ENCODE measurements around the gene PNPLA2.

Gene PNPLA2

GRCh38 chr11:818396-819128 is at the start of gene PNPLA2:
TSS of gene PNPLA2 (plus strand) at chr11:818914. CDS start at chr11:819719, 805 bp downstream.
- Histone ChIP-seq H3K4me3 (ENCODE audit: low read length) (peak within 1 kb of the TSS; percentile 94), H3K4me1 (ENCODE audit: control insufficient read depth, insufficient read depth, low read length) (peaks cover 36% of the 10 kb centered on the region), H3K9me3 (ENCODE audit: control insufficient read depth, low read length) (no peaks in the 10 kb centered on the region), H3K9ac (ENCODE audit: low read length) (peak within 1 kb of the TSS; percentile 99), H3K36me3 (ENCODE audit: control insufficient read depth, insufficient read depth, low read length, severe bottlenecking) (peaks cover 40% of the 10 kb centered on the region), H3K27me3 (replicated peaks; ENCODE audit: control insufficient read depth, insufficient read depth, low read length) (no peaks in the 10 kb centered on the region)
- DNase-seq (ENCODE audit: low read depth): peak; percentile 72

GRCh38 chr11:769887-770641 is 48.6 kb upstream of the PNPLA2 start:
- no peaks in the 10 kb centered on the region for H3K27me3 ChIP-seq (replicated peaks; ENCODE audit: control insufficient read depth, insufficient read depth, low read length)

GRCh38 chr11:770642-771616 is 47.8 kb upstream of the PNPLA2 start:
- no peak for DNase-seq (ENCODE audit: low read depth)
- Histone ChIP-seq H3K27me3 (replicated peaks; ENCODE audit: control insufficient read depth, insufficient read depth, low read length) (no peaks in the 10 kb centered on the region), H3K4me1 (ENCODE audit: control insufficient read depth, insufficient read depth, low read length) (peaks cover 25% of the 10 kb centered on the region), H3K36me3 (ENCODE audit: control insufficient read depth, insufficient read depth, low read length, severe bottlenecking) (peaks cover 68% of the 10 kb centered on the region), H3K9me3 (ENCODE audit: control insufficient read depth, low read length) (no peaks in the 10 kb centered on the region), H3K9ac (ENCODE audit: low read length) (no peak overlapping the region), H3K4me3 (ENCODE audit: low read length) (no peak overlapping the region)

More at GRCh38 chr11:769887-770641, 48.6 kb upstream of the PNPLA2 start:
- no peaks in the 10 kb centered on the region for H3K9me3 ChIP-seq (ENCODE audit: control insufficient read depth, low read length)
- H3K36me3 ChIP-seq (ENCODE audit: control insufficient read depth, insufficient read depth, low read length, severe bottlenecking): peaks cover 75% of the 10 kb centered on the region
- no peak overlapping the region for H3K4me3 ChIP-seq (ENCODE audit: low read length)
- peaks cover 18% of the 10 kb centered on the region for H3K4me1 ChIP-seq (ENCODE audit: control insufficient read depth, insufficient read depth, low read length)
- H3K9ac ChIP-seq (ENCODE audit: low read length): no peak overlapping the region
- DNase-seq (ENCODE audit: low read depth): no peak

- no peak overlapping the region for H3K9ac ChIP-seq (ENCODE audit: low read length)
- DNase-seq (ENCODE audit: low read depth): no peak
- H3K27me3 ChIP-seq (replicated peaks; ENCODE audit: control insufficient read depth, insufficient read depth, low read length): no peaks in the 10 kb centered on the region
- H3K4me3 ChIP-seq (ENCODE audit: low read length): no peak overlapping the region
- peaks cover 60% of the 10 kb centered on the region for H3K36me3 ChIP-seq (ENCODE audit: control insufficient read depth, insufficient read depth, low read length, severe bottlenecking)
- peaks cover 17% of the 10 kb centered on the region for H3K4me1 ChIP-seq (ENCODE audit: control insufficient read depth, insufficient read depth, low read length)
- no peaks in the 10 kb centered on the region for H3K9me3 ChIP-seq (ENCODE audit: control insufficient read depth, low read length)
Observed at GRCh38 chr11:771617-772204, 47.0 kb upstream of the PNPLA2 start.

- no peaks in the 10 kb centered on the region for H3K9me3 ChIP-seq (ENCODE audit: control insufficient read depth, low read length)
- DNase-seq (ENCODE audit: low read depth): no peak
- H3K27me3 ChIP-seq (replicated peaks; ENCODE audit: control insufficient read depth, insufficient read depth, low read length): no peaks in the 10 kb centered on the region
- H3K4me3 ChIP-seq (ENCODE audit: low read length): no peak overlapping the region
- H3K36me3 ChIP-seq (ENCODE audit: control insufficient read depth, insufficient read depth, low read length, severe bottlenecking): peaks cover 50% of the 10 kb centered on the region
- H3K9ac ChIP-seq (ENCODE audit: low read length): no peak overlapping the region
- H3K4me1 ChIP-seq (ENCODE audit: control insufficient read depth, insufficient read depth, low read length): peaks cover 11% of the 10 kb centered on the region
Observed at GRCh38 chr11:772429-773390, 46.0 kb upstream of the PNPLA2 start.

- no peak for DNase-seq (ENCODE audit: low read depth)
- H3K4me1 ChIP-seq (ENCODE audit: control insufficient read depth, insufficient read depth, low read length): peaks cover 16% of the 10 kb centered on the region
- no peaks in the 10 kb centered on the region for H3K9me3 ChIP-seq (ENCODE audit: control insufficient read depth, low read length)
- peak overlapping the region; percentile 45 for H3K9ac ChIP-seq (ENCODE audit: low read length)
- H3K4me3 ChIP-seq (ENCODE audit: low read length): no peak overlapping the region
- H3K36me3 ChIP-seq (ENCODE audit: control insufficient read depth, insufficient read depth, low read length, severe bottlenecking): peaks cover 47% of the 10 kb centered on the region
- no peaks in the 10 kb centered on the region for H3K27me3 ChIP-seq (replicated peaks; ENCODE audit: control insufficient read depth, insufficient read depth, low read length)
Observed at GRCh38 chr11:773425-773824, 45.3 kb upstream of the PNPLA2 start.

- peaks cover 18% of the 10 kb centered on the region for H3K4me1 ChIP-seq (ENCODE audit: control insufficient read depth, insufficient read depth, low read length)
- no peaks in the 10 kb centered on the region for H3K9me3 ChIP-seq (ENCODE audit: control insufficient read depth, low read length)
- no peaks in the 10 kb centered on the region for H3K27me3 ChIP-seq (replicated peaks; ENCODE audit: control insufficient read depth, insufficient read depth, low read length)
- no peak for DNase-seq (ENCODE audit: low read depth)
- H3K9ac ChIP-seq (ENCODE audit: low read length): peak overlapping the region; percentile 45
- no peak overlapping the region for H3K4me3 ChIP-seq (ENCODE audit: low read length)
- H3K36me3 ChIP-seq (ENCODE audit: control insufficient read depth, insufficient read depth, low read length, severe bottlenecking): peaks cover 47% of the 10 kb centered on the region
Observed at GRCh38 chr11:773830-774229, 44.9 kb upstream of the PNPLA2 start.

GRCh38 chr11:774873-775592 is 43.7 kb upstream of the PNPLA2 start:
- Histone ChIP-seq H3K36me3 (ENCODE audit: control insufficient read depth, insufficient read depth, low read length, severe bottlenecking) (peaks cover 47% of the 10 kb centered on the region), H3K9ac (ENCODE audit: low read length) (peak overlapping the region; percentile 91), H3K27me3 (replicated peaks; ENCODE audit: control insufficient read depth, insufficient read depth, low read length) (no peaks in the 10 kb centered on the region), H3K4me1 (ENCODE audit: control insufficient read depth, insufficient read depth, low read length) (peaks cover 20% of the 10 kb centered on the region), H3K4me3 (ENCODE audit: low read length) (peak overlapping the region; percentile 91), H3K9me3 (ENCODE audit: control insufficient read depth, low read length) (no peaks in the 10 kb centered on the region)
- DNase-seq (ENCODE audit: low read depth): no peak

- Histone ChIP-seq H3K27me3 (replicated peaks; ENCODE audit: control insufficient read depth, insufficient read depth, low read length) (no peaks in the 10 kb centered on the region), H3K36me3 (ENCODE audit: control insufficient read depth, insufficient read depth, low read length, severe bottlenecking) (peaks cover 38% of the 10 kb centered on the region), H3K9ac (ENCODE audit: low read length) (peak overlapping the region; percentile 91), H3K9me3 (ENCODE audit: control insufficient read depth, low read length) (no peaks in the 10 kb centered on the region), H3K4me3 (ENCODE audit: low read length) (peak overlapping the region; percentile 91), H3K4me1 (ENCODE audit: control insufficient read depth, insufficient read depth, low read length) (peaks cover 20% of the 10 kb centered on the region)
- no peak for DNase-seq (ENCODE audit: low read depth)
Observed at GRCh38 chr11:776263-776560, 42.5 kb upstream of the PNPLA2 start.
